Fibroblast of the conjunctiva (primary cell): Measurements from ENCODE around the gene TCF25.

Experiments used
- DNase-seq: peaks from one replicate; pipeline ENCODE4 v3.0.0-alpha.2; 2010; ENCODE audit warnings: low read depth

TCF25 gene

GRCh38 chr16:89949121-89949742 lies 75.8 kb downstream of the TCF25 start:
- no peak for DNase-seq

- no peak for DNase-seq
These were observed 76.4 kb downstream of the TCF25 start for GRCh38 chr16:89949756-89950155.

- no peak for DNase-seq
These were observed 78.1 kb downstream of the TCF25 start for GRCh38 chr16:89951509-89951908.

- no peak for DNase-seq
These were observed 78.7 kb downstream of the TCF25 start for GRCh38 chr16:89952049-89952448.

- DNase-seq = no peak
These were observed 79.2 kb downstream of the TCF25 start for GRCh38 chr16:89952551-89952950.

GRCh38 chr16:89953671-89954406 lies 80.4 kb downstream of the TCF25 start:
- no peak for DNase-seq

GRCh38 chr16:89954462-89954861 lies 81.1 kb downstream of the TCF25 start:
- no peak for DNase-seq

GRCh38 chr16:89955001-89955685 lies 81.8 kb downstream of the TCF25 start:
- no peak for DNase-seq

GRCh38 chr16:89956505-89957215 lies 83.3 kb downstream of the TCF25 start:
- DNase-seq = no peak

GRCh38 chr16:89957216-89957785 lies 83.9 kb downstream of the TCF25 start:
- no peak for DNase-seq

- DNase-seq = no peak
These were observed 84.7 kb downstream of the TCF25 start for GRCh38 chr16:89958068-89958467.

GRCh38 chr16:89958596-89958995 lies 85.2 kb downstream of the TCF25 start:
- DNase-seq = no peak

GRCh38 chr16:89960966-89961365 lies 87.6 kb downstream of the TCF25 start:
- no peak for DNase-seq
